ENCODE data around the gene INHBB. TPM values are rescaled to one million over a fixed set of nuclear protein-coding genes. Genes with fewer than 3 reads are reported as not detected.

INHBB gene
- total and polyA plus RNA-seq, 9 of the 15 experiments (the other 6 are each of a cell fraction or from before 2014, with no cell fraction given), result not detected

- no TSS peak for BruUV-seq (replicated peaks)
- FAIRE-seq (no peak), ATAC-seq (no peak), DNase-seq (ENCODE audit: extremely low read depth in 1 of 4, low spot score in 3 of 4) (no peak)
- H3K9me1 ChIP-seq (ENCODE audit: control insufficient read depth, insufficient read depth, low read length), result no peaks in the 10 kb centered on the region
- H4K20me1 ChIP-seq (replicated peaks; ENCODE audit: control insufficient read depth, insufficient read depth, low read length), result peaks cover 21% of the 10 kb centered on the region
- intact Hi-C loops (cut with micrococcal nuclease) (no loop called here), in situ Hi-C loops (cut with MboI) (no loop called here)
- H3K27ac ChIP-seq (ENCODE audit: extremely low read depth, low read depth, low read length), result no peak overlapping the region
- peaks cover 22 to 81% of the 10 kb centered on the region in 2 experiments for H3K27me3 ChIP-seq (ENCODE audit: control insufficient read depth in 2 of 2, insufficient read depth in 2 of 2, low read length in 2 of 2)
- H3K4me1 ChIP-seq (replicated peaks in 1 of 2; ENCODE audit: control insufficient read depth in 2 of 2, insufficient read depth in 2 of 2, low read length in 2 of 2), result peaks cover 0 to 7% of the 10 kb centered on the region in 2 experiments; a peak in 1 of 5 replicates
- H3K79me2 ChIP-seq (ENCODE audit: control insufficient read depth, insufficient read depth, low read length), result no peaks in the 10 kb centered on the region
- H3K4me3 ChIP-seq, result no peak overlapping the region
- CTCF ChIA-PET (ENCODE audit: low intra/inter-chr PET ratio), result no interaction called here
- H2AFZ ChIP-seq (ENCODE audit: low read depth, low read length), result no peak overlapping the region
- no peak overlapping the region for H3K4me2 ChIP-seq (ENCODE audit: insufficient read depth, low read length)
- H3K9ac ChIP-seq (ENCODE audit: insufficient read depth in 1 of 2, low read depth in 2 of 2, low read length in 2 of 2), result no peak overlapping the region
- WGBS (ENCODE audit: insufficient coverage, low coverage, missing lambda C conversion rate), result 4% methylated on average over 10 of the region's 15 CpGs
- H3K36me3 ChIP-seq (ENCODE audit: control insufficient read depth, insufficient read depth, low read length), result no peaks in the 10 kb centered on the region
- POLR2A ChIA-PET, result interaction anchor here (0.7 to 1.1 kb wide), 2 partner anchors 10 to 22 kb away, joined by 3 read pairs; no protein-coding TSS in a partner anchor
- H3K9me3 ChIP-seq (replicated peaks; ENCODE audit: control insufficient read depth, insufficient read depth, low read depth, low read length), result no peaks in the 10 kb centered on the region
- TF ChIP-seq PTBP1 (IDR thresholded peaks at IDR 0.05; ENCODE audit: low read depth, low read length) (no peak), ZNF583 (CRISPR knock-in tag; IDR thresholded peaks at IDR 0.05) (no peak), HCFC1 (IDR thresholded peaks at IDR 0.05; ENCODE audit: low read depth, low read length) (no peak), ZNF316 (IDR thresholded peaks at IDR 0.05) (no peak), ADNP (tag; IDR thresholded peaks at IDR 0.05) (no peak), BRD9 (IDR thresholded peaks at IDR 0.05; ENCODE audit: low read depth, partially characterized antibody) (no peak), ZNF253 (CRISPR knock-in tag; conservative IDR thresholded peaks at IDR 0.05) (no peak), SMARCB1 (IDR thresholded peaks at IDR 0.05; ENCODE audit: insufficient read length, low read depth) (no peak), SRSF3 (IDR thresholded peaks at IDR 0.05; ENCODE audit: insufficient read depth, low read length) (no peak), ESRRA (IDR thresholded peaks at IDR 0.05; ENCODE audit: borderline replicate concordance, low read depth) (no peak), MIER1 (IDR thresholded peaks at IDR 0.05; ENCODE audit: low read depth) (no peak), TARDBP (IDR thresholded peaks at IDR 0.05) (no peak), ZKSCAN3 (CRISPR knock-in tag; IDR thresholded peaks at IDR 0.05) (no peak), ZNF274 (IDR thresholded peaks at IDR 0.05; ENCODE audit: borderline replicate concordance, low read depth, low read length) (no peak)
- TF ChIP-seq, protein P1, sequence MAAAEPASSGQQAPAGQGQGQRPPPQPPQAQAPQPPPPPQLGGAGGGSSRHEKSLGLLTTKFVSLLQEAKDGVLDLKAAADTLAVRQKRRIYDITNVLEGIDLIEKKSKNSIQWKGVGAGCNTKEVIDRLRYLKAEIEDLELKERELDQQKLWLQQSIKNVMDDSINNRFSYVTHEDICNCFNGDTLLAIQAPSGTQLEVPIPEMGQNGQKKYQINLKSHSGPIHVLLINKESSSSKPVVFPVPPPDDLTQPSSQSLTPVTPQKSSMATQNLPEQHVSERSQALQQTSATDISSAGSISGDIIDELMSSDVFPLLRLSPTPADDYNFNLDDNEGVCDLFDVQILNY (CRISPR knock-in tag; IDR thresholded peaks at IDR 0.05), result no peak
- TF ChIP-seq, protein P2, sequence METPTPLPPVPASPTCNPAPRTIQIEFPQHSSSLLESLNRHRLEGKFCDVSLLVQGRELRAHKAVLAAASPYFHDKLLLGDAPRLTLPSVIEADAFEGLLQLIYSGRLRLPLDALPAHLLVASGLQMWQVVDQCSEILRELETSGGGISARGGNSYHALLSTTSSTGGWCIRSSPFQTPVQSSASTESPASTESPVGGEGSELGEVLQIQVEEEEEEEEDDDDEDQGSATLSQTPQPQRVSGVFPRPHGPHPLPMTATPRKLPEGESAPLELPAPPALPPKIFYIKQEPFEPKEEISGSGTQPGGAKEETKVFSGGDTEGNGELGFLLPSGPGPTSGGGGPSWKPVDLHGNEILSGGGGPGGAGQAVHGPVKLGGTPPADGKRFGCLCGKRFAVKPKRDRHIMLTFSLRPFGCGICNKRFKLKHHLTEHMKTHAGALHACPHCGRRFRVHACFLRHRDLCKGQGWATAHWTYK (CRISPR knock-in tag; IDR thresholded peaks at IDR 0.05), result no peak
- TF ChIP-seq, protein P3, sequence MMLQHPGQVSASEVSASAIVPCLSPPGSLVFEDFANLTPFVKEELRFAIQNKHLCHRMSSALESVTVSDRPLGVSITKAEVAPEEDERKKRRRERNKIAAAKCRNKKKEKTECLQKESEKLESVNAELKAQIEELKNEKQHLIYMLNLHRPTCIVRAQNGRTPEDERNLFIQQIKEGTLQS (IDR thresholded peaks at IDR 0.05), result no peak
- TF ChIP-seq, protein P3 (CRISPR knock-in tag; conservative IDR thresholded peaks at IDR 0.05), result no peak
- TF ChIP-seq, protein P4, sequence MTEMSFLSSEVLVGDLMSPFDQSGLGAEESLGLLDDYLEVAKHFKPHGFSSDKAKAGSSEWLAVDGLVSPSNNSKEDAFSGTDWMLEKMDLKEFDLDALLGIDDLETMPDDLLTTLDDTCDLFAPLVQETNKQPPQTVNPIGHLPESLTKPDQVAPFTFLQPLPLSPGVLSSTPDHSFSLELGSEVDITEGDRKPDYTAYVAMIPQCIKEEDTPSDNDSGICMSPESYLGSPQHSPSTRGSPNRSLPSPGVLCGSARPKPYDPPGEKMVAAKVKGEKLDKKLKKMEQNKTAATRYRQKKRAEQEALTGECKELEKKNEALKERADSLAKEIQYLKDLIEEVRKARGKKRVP (CRISPR knock-in tag; IDR thresholded peaks at IDR 0.05), result no peak
Observed at GRCh38 chr2:120352696-120353590, 7.0 kb downstream of the INHBB start.

Data from K562 (cell line).